IMR-90 (cell line): Measurements from ENCODE around the gene OLFML3. TPM values are rescaled to one million over a fixed set of nuclear protein-coding genes. Genes with fewer than 3 reads are reported as not detected.

Experiments
- ATAC-seq: fragments of 200-7000 bp; cut with Tn5 transposase; 2 replicates; pipeline ENCODE4 v1.9.1; 2020; ENCODE audit warnings: low read depth, mild to moderate bottlenecking, moderate library complexity
- BruUV-seq: library from RNA; stranded (reverse); fragments of 400-500 nt; replicated peaks from 2 replicates; lab custom pipeline; 2021; lab: Mats Ljungman, UMichigan
- CTCF ChIA-PET: fragments of 300-600 bp; formaldehyde crosslinking; extraction: SDS; loops from one replicate; lab custom pipeline; 2021; ENCODE audit warnings: antibody characterized with exemption; lab: Yijun Ruan, JAX
- POLR2A ChIA-PET: fragments of 300-600 bp; sonication (Branson Sonifier 250); formaldehyde crosslinking; loops from one replicate; lab custom pipeline; 2022; ENCODE audit warnings: antibody characterized with exemption; ENCODE audit not compliant: unreplicated experiment; lab: Charles Lee
- DNase-seq: peaks from one replicate; pipeline ENCODE4 v3.0.0; 2013
- H2AFZ ChIP-seq: replicated peaks from 2 replicates; pipeline ENCODE3; 2013; ENCODE audit warnings: low read length, mild to moderate bottlenecking; ENCODE audit not compliant: poor library complexity
- H2AK5ac ChIP-seq: 2 replicates; pipeline ENCODE4 v1.6.1; 2013; ENCODE audit warnings: low read depth, low read length, inconsistent platforms
- H2AK9ac ChIP-seq: replicated peaks from 2 replicates; pipeline ENCODE3; 2013; ENCODE audit warnings: mild to moderate bottlenecking, low read depth, low read length, moderate library complexity; ENCODE audit not compliant: poor library complexity
- H2BK120ac ChIP-seq: 2 replicates; pipeline ENCODE4 v1.6.1; 2013; ENCODE audit warnings: low read depth, low read length, inconsistent platforms
- H2BK15ac ChIP-seq: 3 replicates; pipeline ENCODE4 v1.6.1; 2013; ENCODE audit warnings: low read depth, low read length, inconsistent platforms
- H2BK20ac ChIP-seq: 2 replicates; pipeline ENCODE4 v1.6.1; 2013; ENCODE audit warnings: low read depth, mild to moderate bottlenecking, inconsistent platforms, low read length, moderate library complexity
- H2BK5ac ChIP-seq: 2 replicates; pipeline ENCODE4 v1.6.1; 2013; ENCODE audit warnings: mild to moderate bottlenecking, low read depth, low read length, inconsistent platforms; ENCODE audit not compliant: poor library complexity, severe bottlenecking
- H3K14ac ChIP-seq: replicated peaks from 2 replicates; pipeline ENCODE4 v1.6.1; 2013; ENCODE audit warnings: low read depth, low read length, inconsistent platforms
- H3K18ac ChIP-seq: 2 replicates; pipeline ENCODE4 v1.6.1; 2013; ENCODE audit warnings: low read depth, low read length, control low read depth
- H3K23ac ChIP-seq: 2 replicates; pipeline ENCODE4 v1.6.1; 2013; ENCODE audit warnings: low read depth, low read length, inconsistent platforms
- H3K27ac ChIP-seq: 2 replicates; pipeline ENCODE4 v1.5.1; 2013; ENCODE audit warnings: mild to moderate bottlenecking, control low read depth, low read length; ENCODE audit not compliant: insufficient read depth
- H3K27me3 ChIP-seq: 2 replicates; pipeline ENCODE4 v1.6.1; 2013; ENCODE audit warnings: low read length; ENCODE audit not compliant: control insufficient read depth, insufficient read depth
- H3K36me3 ChIP-seq: 2 replicates; pipeline ENCODE4 v1.6.1; 2013; ENCODE audit warnings: low read length, mixed read lengths; ENCODE audit not compliant: control insufficient read depth, insufficient read depth
- H3K4ac ChIP-seq: 2 replicates; pipeline ENCODE4 v1.6.1; 2013; ENCODE audit warnings: low read depth, low read length, inconsistent platforms
- H3K4me1 ChIP-seq: 2 replicates; pipeline ENCODE4 v1.6.1; 2013; ENCODE audit warnings: low read length, mixed read lengths; ENCODE audit not compliant: control insufficient read depth, insufficient read depth
- H3K4me2 ChIP-seq: 2 replicates; pipeline ENCODE4 v1.6.1; 2013; ENCODE audit warnings: low read depth, mild to moderate bottlenecking, control low read depth, low read length, moderate library complexity
- H3K4me3 ChIP-seq: 2 replicates; pipeline ENCODE4 v1.5.1; 2013; ENCODE audit warnings: low read depth, mild to moderate bottlenecking, control low read depth, low read length, moderate library complexity; ENCODE audit not compliant: insufficient read depth
- H3K56ac ChIP-seq: 2 replicates; pipeline ENCODE4 v1.6.1; 2013; ENCODE audit warnings: low read length, inconsistent platforms; ENCODE audit not compliant: insufficient read depth; ENCODE audit errors: extremely low read depth
- H3K79me1 ChIP-seq, 2 experiments: 2 replicates each; pipeline ENCODE4 v1.6.1; 2013; ENCODE audit warnings: low read length in 2 of 2, inconsistent platforms in 1 of 2, low read depth in 1 of 2
- H3K9ac ChIP-seq: 2 replicates; pipeline ENCODE4 v1.6.1; 2013; ENCODE audit warnings: low read depth, low read length, control low read depth
- H3K9me1 ChIP-seq: 2 replicates; pipeline ENCODE4 v1.6.1; 2013; ENCODE audit warnings: low read length, inconsistent platforms; ENCODE audit not compliant: insufficient read depth
- H3K9me3 ChIP-seq: 2 replicates; pipeline ENCODE4 v1.6.1; 2013; ENCODE audit warnings: low read length; ENCODE audit not compliant: control insufficient read depth, insufficient read depth
- H4K20me1 ChIP-seq: 2 replicates; pipeline ENCODE4 v1.6.1; 2013; ENCODE audit warnings: low read length, inconsistent platforms; ENCODE audit not compliant: insufficient read depth
- H4K5ac ChIP-seq: 2 replicates; pipeline ENCODE4 v1.6.1; 2013; ENCODE audit warnings: mild to moderate bottlenecking, low read depth, low read length, control low read depth
- H4K8ac ChIP-seq, 2 experiments: 2 replicates each; pipeline ENCODE4 v1.6.1; 2013; ENCODE audit warnings: low read depth in 2 of 2, low read length in 2 of 2, control low read depth in 1 of 2, inconsistent platforms in 1 of 2
- H4K91ac ChIP-seq: 2 replicates; pipeline ENCODE4 v1.6.1; 2013; ENCODE audit warnings: low read depth, low read length, inconsistent platforms; ENCODE audit not compliant: insufficient read depth
- BHLHE40 ChIP-seq: fragments of 150-350 bp; IDR thresholded peaks from 2 replicates; pipeline ENCODE4 v1.6.1; 2016; ENCODE audit warnings: mild to moderate bottlenecking, low read depth, low read length
- CEBPB ChIP-seq: IDR thresholded peaks from 2 replicates; pipeline ENCODE4 v1.6.1; 2012; ENCODE audit warnings: low read depth, low read length, improper control_type of control experiment
- CHD1 ChIP-seq: IDR thresholded peaks from 2 replicates; pipeline ENCODE4 v1.6.1; 2012; ENCODE audit warnings: low read depth, low read length, improper control_type of control experiment
- FOS ChIP-seq: fragments of 150-350 bp; IDR thresholded peaks from 2 replicates; pipeline ENCODE4 v1.6.1; 2016; ENCODE audit warnings: low read depth, low read length
- MAZ ChIP-seq: IDR thresholded peaks from 2 replicates; pipeline ENCODE4 v1.6.1; 2012; ENCODE audit warnings: low read depth, mild to moderate bottlenecking, low read length, improper control_type of control experiment, moderate library complexity, borderline replicate concordance
- MXI1 ChIP-seq: IDR thresholded peaks from 2 replicates; pipeline ENCODE4 v1.6.1; 2012; ENCODE audit warnings: low read depth, mild to moderate bottlenecking, low read length, moderate library complexity, borderline replicate concordance
- NFE2L2 ChIP-seq: fragments of 150-350 bp; IDR thresholded peaks from 2 replicates; pipeline ENCODE4 v1.6.1; 2016; ENCODE audit warnings: low read depth, mild to moderate bottlenecking, low read length
- RCOR1 ChIP-seq: IDR thresholded peaks from 2 replicates; pipeline ENCODE4 v1.6.1; 2012; ENCODE audit warnings: mild to moderate bottlenecking, low read length, improper control_type of control experiment; ENCODE audit not compliant: insufficient replicate concordance
- RFX5 ChIP-seq: IDR thresholded peaks from 2 replicates; pipeline ENCODE4 v1.8.0; 2012; ENCODE audit warnings: low read depth, mild to moderate bottlenecking, low read length, moderate library complexity
- SMC3 ChIP-seq: fragments of 150-350 bp; IDR thresholded peaks from 2 replicates; pipeline ENCODE4 v1.6.1; 2016; ENCODE audit warnings: low read depth, mild to moderate bottlenecking, antibody characterized with exemption, low read length, moderate library complexity
- USF2 ChIP-seq: fragments of 150-350 bp; IDR thresholded peaks from 2 replicates; pipeline ENCODE4 v1.6.1; 2017; ENCODE audit warnings: mild to moderate bottlenecking, antibody characterized with exemption, low read length, low read depth
- dilution Hi-C: fragments of 300-500 bp; cut with HindIII; formaldehyde crosslinking; loops from one replicate; pipeline ENCODE4 v1.14.3; 2018; ENCODE audit warnings: low sequenced_read_pairs; ENCODE audit not compliant: unreplicated experiment
- in situ Hi-C: fragments of 300-500 bp; cut with MboI; formaldehyde crosslinking; loops from 3 replicates; pipeline ENCODE4 v1.14.3; 2019; ENCODE audit warnings: low sequenced_read_pairs, inconsistent platforms, mixed read lengths
- intact Hi-C: fragments of 100-400 bp; cut with micrococcal nuclease; formaldehyde crosslinking; loops from 2 replicates; pipeline ENCODE4 v1.10.0; 2022
- polyA plus RNA-seq, 3 experiments: library from polyadenylated mRNA; depleted of rRNA; stranded (reverse); fragments of >200 nt; gene quantifications; 2 replicates each; pipeline ENCODE4 v1.2.3, GENCODE V29; 2012; ENCODE audit warnings: low replicate concordance in 1 of 3
- total RNA-seq: library from RNA; depleted of rRNA; stranded (reverse); fragments of >200 nt; gene quantifications from 2 replicates; pipeline ENCODE4 v1.2.3, GENCODE V29; 2012
- TF ChIP-seq, protein P1 (sequence below): conservative IDR thresholded peaks from 2 replicates; pipeline ENCODE4 v1.5.1; 2012; ENCODE audit warnings: mild to moderate bottlenecking, low read depth, low read length, improper control_type of control experiment

The OLFML3 gene
- total and polyA plus RNA-seq, 2 of the 4 experiments (the other 2 are of a cell fraction) = 40.9 to 71.3 TPM

GRCh38 chr1:114000406-114000805 is 21.1 kb downstream of the OLFML3 start:
- Histone ChIP-seq H3K9me1 (no peaks in the 10 kb centered on the region), H2BK120ac (no peak overlapping the region), H2BK15ac (no peak overlapping the region), H3K9ac (no peak overlapping the region), H3K4ac (no peak overlapping the region), H3K18ac (no peak overlapping the region), H3K9me3 (peaks cover 4% of the 10 kb centered on the region; the same call in 1 of the 2 replicates), H3K4me1 (peaks cover 4% of the 10 kb centered on the region; the same call in 1 of the 2 replicates), H2BK5ac (no peak overlapping the region), H3K36me3 (no peaks in the 10 kb centered on the region), H4K5ac (no peak overlapping the region), H3K27me3 (peaks cover 7% of the 10 kb centered on the region), H2AK5ac (no peak overlapping the region), H4K91ac (no peak overlapping the region), H3K4me3 (no peak overlapping the region), H4K20me1 (no peaks in the 10 kb centered on the region), H2AFZ (no peak overlapping the region), H3K14ac (no peak overlapping the region), H3K23ac (no peak overlapping the region), H3K27ac (no peak overlapping the region), H2AK9ac (no peak overlapping the region), H3K56ac (no peak overlapping the region), H3K79me1 (no peaks in the 10 kb centered on the region), H4K8ac (no peak overlapping the region), H2BK20ac (no peak overlapping the region), H3K4me2 (no peak overlapping the region)
- in situ Hi-C loops (no loop called here), dilution Hi-C loops (no loop called here), intact Hi-C loops (no loop called here)
- ATAC-seq = no peak
- DNase-seq = no peak
- ChIA-PET POLR2A (no interaction called here), CTCF (no interaction called here)
- BruUV-seq = no TSS peak
- TF ChIP-seq MXI1 = no peak
- no peak for TF ChIP-seq BHLHE40
- no peak for TF ChIP-seq MAZ
- no peak for TF ChIP-seq SMC3
- TF ChIP-seq, protein P1, sequence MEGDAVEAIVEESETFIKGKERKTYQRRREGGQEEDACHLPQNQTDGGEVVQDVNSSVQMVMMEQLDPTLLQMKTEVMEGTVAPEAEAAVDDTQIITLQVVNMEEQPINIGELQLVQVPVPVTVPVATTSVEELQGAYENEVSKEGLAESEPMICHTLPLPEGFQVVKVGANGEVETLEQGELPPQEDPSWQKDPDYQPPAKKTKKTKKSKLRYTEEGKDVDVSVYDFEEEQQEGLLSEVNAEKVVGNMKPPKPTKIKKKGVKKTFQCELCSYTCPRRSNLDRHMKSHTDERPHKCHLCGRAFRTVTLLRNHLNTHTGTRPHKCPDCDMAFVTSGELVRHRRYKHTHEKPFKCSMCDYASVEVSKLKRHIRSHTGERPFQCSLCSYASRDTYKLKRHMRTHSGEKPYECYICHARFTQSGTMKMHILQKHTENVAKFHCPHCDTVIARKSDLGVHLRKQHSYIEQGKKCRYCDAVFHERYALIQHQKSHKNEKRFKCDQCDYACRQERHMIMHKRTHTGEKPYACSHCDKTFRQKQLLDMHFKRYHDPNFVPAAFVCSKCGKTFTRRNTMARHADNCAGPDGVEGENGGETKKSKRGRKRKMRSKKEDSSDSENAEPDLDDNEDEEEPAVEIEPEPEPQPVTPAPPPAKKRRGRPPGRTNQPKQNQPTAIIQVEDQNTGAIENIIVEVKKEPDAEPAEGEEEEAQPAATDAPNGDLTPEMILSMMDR = no peak
- TF ChIP-seq FOS = no peak
- no peak for TF ChIP-seq RCOR1
- TF ChIP-seq CHD1 = no peak
- no peak for TF ChIP-seq CEBPB
- TF ChIP-seq USF2 = no peak
- no peak for TF ChIP-seq RFX5
- TF ChIP-seq NFE2L2 = no peak
